ENCODE results near the gene BIN1. TPM values are rescaled to one million over a fixed set of nuclear protein-coding genes. Genes with fewer than 3 reads are reported as not detected.

BIN1 gene
- total RNA-seq, 1 experiment from 2014 or later = 58.6 TPM

- Histone ChIP-seq H3K4me1 (ENCODE audit: control insufficient read depth, insufficient read depth, low read length) (peaks cover 7% of the 10 kb centered on the region; the same call in 1 of the 2 replicates), H3K27me3 (ENCODE audit: control insufficient read depth, insufficient read depth, low read length) (peaks cover 11% of the 10 kb centered on the region), H3K4me3 (ENCODE audit: low read depth in 2 of 2, low read length in 2 of 2) (peak overlapping the region; percentile 52 to 76), H3K27ac (ENCODE audit: low read length) (no peak overlapping the region), H3K36me3 (ENCODE audit: control insufficient read depth, insufficient read depth, low read length) (no peaks in the 10 kb centered on the region), H3K9me3 (ENCODE audit: control insufficient read depth, insufficient read depth, low read depth, low read length) (no peaks in the 10 kb centered on the region)
- ChIA-PET POLR2A (no interaction called here), CTCF (interaction anchor here (0.6 to 1.0 kb wide), 3 partner anchors 43 to 561 kb away, joined by 3 read pairs; partner anchors contain the start of gene BIN1)
- in situ Hi-C loops (cut with HindIII; ENCODE audit: low pct_unique_long_range_greater_than_20kb, low sequenced_read_pairs) = no loop called here
- ATAC-seq (peak; percentile 93), DNase-seq (ENCODE audit: low read depth, low spot score) (no peak)
- intact Hi-C loops (cut with micrococcal nuclease; ENCODE audit: unreplicated experiment) = no loop called here
- BruUV-seq (replicated peaks) = no TSS peak
- TF ChIP-seq REST (IDR thresholded peaks at IDR 0.05; ENCODE audit: insufficient read depth in 1 of 2, low read depth in 2 of 2, low read length in 1 of 2) = no peak
- no peak for TF ChIP-seq CTCF (IDR thresholded peaks at IDR 0.05)
- TF ChIP-seq SIN3A (IDR thresholded peaks at IDR 0.05; ENCODE audit: borderline replicate concordance, insufficient read depth, low read depth, low read length) = no peak
- TF ChIP-seq POLR2AphosphoS5 (IDR thresholded peaks at IDR 0.05; ENCODE audit: low read depth, low read length) = no peak
- no peak for TF ChIP-seq TCF7L2 (IDR thresholded peaks at IDR 0.05; ENCODE audit: low read depth, low read length)
Measured at GRCh38 chr2:127024769-127025358, 82.1 kb downstream of the BIN1 start.

GRCh38 chr2:127023504-127023903, 83.5 kb downstream of the BIN1 start:
- no peak overlapping the region for H3K4me3 ChIP-seq (ENCODE audit: low read depth in 2 of 2, low read length in 2 of 2)
- POLR2A ChIA-PET = interaction anchor here (0.6 kb wide), 1 partner anchor 76 kb away, joined by 3 read pairs; no protein-coding TSS in a partner anchor
- no peaks in the 10 kb centered on the region for H3K9me3 ChIP-seq (ENCODE audit: control insufficient read depth, insufficient read depth, low read depth, low read length)
- DNase-seq (ENCODE audit: low read depth, low spot score) (no peak), ATAC-seq (no peak)
- in situ Hi-C loops (cut with HindIII; ENCODE audit: low pct_unique_long_range_greater_than_20kb, low sequenced_read_pairs) (no loop called here), intact Hi-C loops (cut with micrococcal nuclease; ENCODE audit: unreplicated experiment) (no loop called here)
- CTCF ChIA-PET = no interaction called here
- no peak overlapping the region for H3K27ac ChIP-seq (ENCODE audit: low read length)
- H3K36me3 ChIP-seq (ENCODE audit: control insufficient read depth, insufficient read depth, low read length) = no peaks in the 10 kb centered on the region
- peaks cover 14% of the 10 kb centered on the region for H3K27me3 ChIP-seq (ENCODE audit: control insufficient read depth, insufficient read depth, low read length)
- H3K4me1 ChIP-seq (ENCODE audit: control insufficient read depth, insufficient read depth, low read length) = peaks cover 7% of the 10 kb centered on the region; the same call in 1 of the 2 replicates
- no TSS peak for BruUV-seq (replicated peaks)
- TF ChIP-seq POLR2AphosphoS5 (IDR thresholded peaks at IDR 0.05; ENCODE audit: low read depth, low read length) (no peak), CTCF (IDR thresholded peaks at IDR 0.05) (no peak), SIN3A (IDR thresholded peaks at IDR 0.05; ENCODE audit: borderline replicate concordance, insufficient read depth, low read depth, low read length) (no peak), REST (IDR thresholded peaks at IDR 0.05; ENCODE audit: insufficient read depth in 1 of 2, low read depth in 2 of 2, low read length in 1 of 2) (no peak), TCF7L2 (IDR thresholded peaks at IDR 0.05; ENCODE audit: low read depth, low read length) (no peak)

Data from Panc1 (cell line).